Measurements from ENCODE around the gene TMEM253. TPM values are rescaled to one million over a fixed set of nuclear protein-coding genes. Genes with fewer than 3 reads are reported as not detected.

TMEM253 gene
- total RNA-seq, result under 1 TPM in 1 of 2 donors, not detected in 1; 0.35 TPM

GRCh38 chr14:21100931-21101330 lies at the start of gene TMEM253:
TSS of gene TMEM253 (plus strand) at chr14:21101066. CDS start at chr14:21101344, 278 bp downstream.
- Mint-ChIP-seq H3K36me3 (ENCODE audit: insufficient read depth in 2 of 2) (peaks cover 0 to 2% of the 10 kb centered on the region in 2 donors), H3K4me1 (ENCODE audit: low read depth) (peaks cover 56% of the 10 kb centered on the region), H3K4me3 (peak within 1 kb of the TSS; percentile 90 to 94), H3K27ac (no peak within 1 kb of the TSS), H3K27me3 (ENCODE audit: low read depth) (peaks cover 12% of the 10 kb centered on the region), H3K9me3 (no peaks in the 10 kb centered on the region)
- DNase-seq, result no peak
- no peak for ATAC-seq (replicated peaks in 1 of 2)

- no peak for DNase-seq
These were observed 47.4 kb upstream of the TMEM253 start for GRCh38 chr14:21053184-21054122.

GRCh38 chr14:21054123-21054767 lies 46.6 kb upstream of the TMEM253 start:
- Mint-ChIP-seq H3K4me1 (ENCODE audit: low read depth) (peaks cover 7% of the 10 kb centered on the region), H3K36me3 (ENCODE audit: insufficient read depth in 2 of 2) (no peaks in the 10 kb centered on the region), H3K27me3 (ENCODE audit: low read depth) (no peaks in the 10 kb centered on the region), H3K27ac (no peak overlapping the region), H3K9me3 (no peaks in the 10 kb centered on the region), H3K4me3 (no peak overlapping the region)
- ATAC-seq (replicated peaks in 1 of 2) (peak; percentile 64 to 81), DNase-seq (no peak)

More at GRCh38 chr14:21053184-21054122, 47.4 kb upstream of the TMEM253 start:
- no peak overlapping the region for H3K4me3 Mint-ChIP-seq
- ATAC-seq (replicated peaks in 1 of 2), result no peak
- H3K9me3 Mint-ChIP-seq, result no peaks in the 10 kb centered on the region
- H3K27me3 Mint-ChIP-seq (ENCODE audit: low read depth), result no peaks in the 10 kb centered on the region
- H3K4me1 Mint-ChIP-seq (ENCODE audit: low read depth), result peaks cover 7% of the 10 kb centered on the region
- no peak overlapping the region for H3K27ac Mint-ChIP-seq
- no peaks in the 10 kb centered on the region for H3K36me3 Mint-ChIP-seq (ENCODE audit: insufficient read depth in 2 of 2)

GRCh38 chr14:21054768-21055145 lies 46.1 kb upstream of the TMEM253 start:
- no peaks in the 10 kb centered on the region for H3K9me3 Mint-ChIP-seq
- H3K4me1 Mint-ChIP-seq (ENCODE audit: low read depth), result peaks cover 7% of the 10 kb centered on the region
- ATAC-seq (replicated peaks in 1 of 2) (no peak), DNase-seq (no peak)
- H3K27ac Mint-ChIP-seq, result no peak overlapping the region
- no peaks in the 10 kb centered on the region for H3K27me3 Mint-ChIP-seq (ENCODE audit: low read depth)
- H3K36me3 Mint-ChIP-seq (ENCODE audit: insufficient read depth in 2 of 2), result no peaks in the 10 kb centered on the region
- H3K4me3 Mint-ChIP-seq, result no peak overlapping the region

- no peaks in the 10 kb centered on the region for H3K9me3 Mint-ChIP-seq
- no peak for DNase-seq
- H3K27ac Mint-ChIP-seq, result no peak overlapping the region
- ATAC-seq (replicated peaks in 1 of 2), result no peak
- no peaks in the 10 kb centered on the region for H3K36me3 Mint-ChIP-seq (ENCODE audit: insufficient read depth in 2 of 2)
- H3K4me3 Mint-ChIP-seq, result no peak overlapping the region
- peaks cover 7% of the 10 kb centered on the region for H3K4me1 Mint-ChIP-seq (ENCODE audit: low read depth)
- H3K27me3 Mint-ChIP-seq (ENCODE audit: low read depth), result peaks cover 8% of the 10 kb centered on the region
These were observed 45.3 kb upstream of the TMEM253 start for GRCh38 chr14:21055432-21056117.

- Mint-ChIP-seq H3K27ac (no peak overlapping the region), H3K27me3 (ENCODE audit: low read depth) (peaks cover 17% of the 10 kb centered on the region)
These were observed 44.2 kb upstream of the TMEM253 start for GRCh38 chr14:21056520-21057163.

GRCh38 chr14:21057803-21058675 lies 42.8 kb upstream of the TMEM253 start, which contains the start of gene RNASE8:
TSS of gene RNASE8 (plus strand) at chr14:21057822. CDS start at chr14:21057893, 71 bp downstream.
- peak; percentile 66 to 67 for ATAC-seq (replicated peaks in 1 of 2)
- peak; percentile 16 for DNase-seq
- Mint-ChIP-seq H3K9me3 (no peaks in the 10 kb centered on the region), H3K4me3 (no peak within 1 kb of the TSS), H3K36me3 (ENCODE audit: insufficient read depth in 2 of 2) (no peaks in the 10 kb centered on the region), H3K27me3 (ENCODE audit: low read depth) (peaks cover 24% of the 10 kb centered on the region), H3K4me1 (ENCODE audit: low read depth) (peaks cover 7% of the 10 kb centered on the region), H3K27ac (no peak within 1 kb of the TSS)

More at GRCh38 chr14:21056520-21057163, 44.2 kb upstream of the TMEM253 start:
- ATAC-seq (replicated peaks in 1 of 2) (no peak), DNase-seq (no peak)
- H3K9me3 Mint-ChIP-seq, result no peaks in the 10 kb centered on the region
- peaks cover 7% of the 10 kb centered on the region for H3K4me1 Mint-ChIP-seq (ENCODE audit: low read depth)
- no peaks in the 10 kb centered on the region for H3K36me3 Mint-ChIP-seq (ENCODE audit: insufficient read depth in 2 of 2)
- no peak overlapping the region for H3K4me3 Mint-ChIP-seq

GRCh38 chr14:21058903-21059302 lies 42.0 kb upstream of the TMEM253 start:
- no peaks in the 10 kb centered on the region for H3K9me3 Mint-ChIP-seq
- ATAC-seq (replicated peaks in 1 of 2) (no peak), DNase-seq (no peak)
- H3K27me3 Mint-ChIP-seq (ENCODE audit: low read depth), result peaks cover 30% of the 10 kb centered on the region
- H3K36me3 Mint-ChIP-seq (ENCODE audit: insufficient read depth in 2 of 2), result no peaks in the 10 kb centered on the region
- H3K4me1 Mint-ChIP-seq (ENCODE audit: low read depth), result peaks cover 6% of the 10 kb centered on the region
- no peak overlapping the region for H3K27ac Mint-ChIP-seq
- no peak overlapping the region for H3K4me3 Mint-ChIP-seq

- no peaks in the 10 kb centered on the region for H3K4me1 Mint-ChIP-seq (ENCODE audit: low read depth)
- no peak for ATAC-seq (replicated peaks in 1 of 2)
- H3K9me3 Mint-ChIP-seq, result no peaks in the 10 kb centered on the region
- peaks cover 34% of the 10 kb centered on the region for H3K27me3 Mint-ChIP-seq (ENCODE audit: low read depth)
- no peaks in the 10 kb centered on the region for H3K36me3 Mint-ChIP-seq (ENCODE audit: insufficient read depth in 2 of 2)
- no peak for DNase-seq
- H3K27ac Mint-ChIP-seq, result no peak overlapping the region
- no peak overlapping the region for H3K4me3 Mint-ChIP-seq
These were observed 40.8 kb upstream of the TMEM253 start for GRCh38 chr14:21059842-21060613.

GRCh38 chr14:21060614-21061346 lies 40.1 kb upstream of the TMEM253 start:
- no peak overlapping the region for H3K4me3 Mint-ChIP-seq
- H3K9me3 Mint-ChIP-seq, result no peaks in the 10 kb centered on the region
- ATAC-seq (replicated peaks in 1 of 2), result no peak
- H3K36me3 Mint-ChIP-seq (ENCODE audit: insufficient read depth in 2 of 2), result no peaks in the 10 kb centered on the region
- no peak for DNase-seq
- no peak overlapping the region for H3K27ac Mint-ChIP-seq
- H3K27me3 Mint-ChIP-seq (ENCODE audit: low read depth), result peaks cover 42% of the 10 kb centered on the region
- H3K4me1 Mint-ChIP-seq (ENCODE audit: low read depth), result no peaks in the 10 kb centered on the region

- no peak for DNase-seq
- no peak overlapping the region for H3K27ac Mint-ChIP-seq
- no peaks in the 10 kb centered on the region for H3K4me1 Mint-ChIP-seq (ENCODE audit: low read depth)
- H3K27me3 Mint-ChIP-seq (ENCODE audit: low read depth), result peaks cover 47% of the 10 kb centered on the region
- no peak for ATAC-seq (replicated peaks in 1 of 2)
- H3K9me3 Mint-ChIP-seq, result no peaks in the 10 kb centered on the region
- H3K36me3 Mint-ChIP-seq (ENCODE audit: insufficient read depth in 2 of 2), result no peaks in the 10 kb centered on the region
- H3K4me3 Mint-ChIP-seq, result no peak overlapping the region
These were observed 39.6 kb upstream of the TMEM253 start for GRCh38 chr14:21061347-21061668.

All from activated T-cell treated with anti-CD3 and anti-CD28 coated beads, Interleukin-2, amount 50 U/mL, for 72 hours (primary cell).